Fibroblast of lung (primary cell): ENCODE data around the gene TCHHL1.

Experiments
- CTCF ChIP-seq, 2 donors: IDR thresholded peaks in 1 of 2; conservative IDR thresholded peaks in 1 of 2; 1 replicate in 1 of 2; 2 replicates in 1 of 2; pipeline ENCODE4 v1.5.1; 2011 to 2012; ENCODE audit warnings: low read length in 2 of 2, control low read depth in 1 of 2, inconsistent platforms in 1 of 2, low read depth in 1 of 2, mild to moderate bottlenecking in 1 of 2
- EZH2 ChIP-seq: IDR thresholded peaks from 2 replicates; pipeline ENCODE4 v1.5.1; 2012; ENCODE audit warnings: low read length, control low read depth, mild to moderate bottlenecking; ENCODE audit errors: missing control alignments

DNA sequence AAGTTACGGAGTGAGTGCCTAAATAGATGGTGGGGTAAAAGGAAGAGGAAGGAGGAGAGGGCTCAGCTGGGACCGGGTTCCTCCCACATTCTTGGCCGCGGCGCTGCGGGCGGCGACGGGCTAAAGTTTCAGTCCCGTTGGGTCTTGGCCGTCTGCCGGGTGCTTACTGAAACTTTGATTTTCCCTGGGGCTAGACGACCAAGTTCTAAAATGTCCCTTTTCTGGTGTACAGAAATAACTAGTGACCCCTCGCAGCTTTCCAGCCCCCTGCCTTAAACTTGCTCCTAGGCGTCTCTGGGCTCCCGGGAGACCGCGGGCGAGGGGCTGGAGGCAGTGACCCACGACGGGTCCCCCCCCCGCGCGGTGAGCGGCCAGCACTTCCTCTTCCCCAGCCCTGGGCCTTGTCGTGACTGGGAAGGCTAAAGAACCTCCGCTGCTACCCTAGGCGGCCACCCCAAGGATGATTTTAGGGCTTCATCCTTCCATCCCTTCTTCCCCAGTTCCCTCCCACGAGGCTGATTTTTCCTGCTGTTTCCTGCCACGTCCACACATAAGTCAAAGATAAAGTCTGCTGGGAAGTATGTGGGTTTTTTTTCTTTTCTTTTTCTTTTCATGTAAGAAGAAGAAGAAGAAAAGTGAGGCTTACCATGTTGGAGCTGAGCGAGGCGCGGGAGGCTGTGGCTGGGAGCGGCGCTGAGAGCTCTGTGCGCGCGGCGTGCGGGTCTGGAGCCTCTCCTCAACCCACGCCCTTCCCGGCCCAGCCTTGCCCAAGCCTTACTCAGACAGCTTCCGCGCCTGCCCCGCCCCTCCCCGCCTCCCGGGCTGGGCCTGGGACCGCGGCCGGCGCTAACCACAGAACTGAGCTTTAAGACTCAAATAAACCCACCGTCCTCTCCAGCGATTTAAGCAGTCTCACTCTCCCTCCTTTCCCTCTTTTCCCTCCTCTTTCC, 52.3 kb downstream of the TCHHL1 start, which contains the start of gene S100A11:
- TF ChIP-seq CTCF (conservative IDR thresholded peaks at IDR 0.05 in 1 of 2, IDR thresholded peaks at IDR 0.05 in 1 of 2; ENCODE audit: low read depth in 1 of 2, low read length in 2 of 2) (no peak), EZH2 (no peak)
